GM18907 (cell line): ENCODE results near the gene ACTL6B.
"Not testable (repeated sequence)": the region's sequence is repeated elsewhere in the genome, so short reads cannot be mapped to it uniquely, and the experiment has no call there.

Source experiments
- ATAC-seq: cut with Tn5 transposase; IDR thresholded peaks from one replicate; pipeline ENCODE4 v1.9.1; 2021; ENCODE audit warnings: mild to moderate bottlenecking, moderate library complexity; ENCODE audit not compliant: unreplicated experiment

ACTL6B gene

DNA sequence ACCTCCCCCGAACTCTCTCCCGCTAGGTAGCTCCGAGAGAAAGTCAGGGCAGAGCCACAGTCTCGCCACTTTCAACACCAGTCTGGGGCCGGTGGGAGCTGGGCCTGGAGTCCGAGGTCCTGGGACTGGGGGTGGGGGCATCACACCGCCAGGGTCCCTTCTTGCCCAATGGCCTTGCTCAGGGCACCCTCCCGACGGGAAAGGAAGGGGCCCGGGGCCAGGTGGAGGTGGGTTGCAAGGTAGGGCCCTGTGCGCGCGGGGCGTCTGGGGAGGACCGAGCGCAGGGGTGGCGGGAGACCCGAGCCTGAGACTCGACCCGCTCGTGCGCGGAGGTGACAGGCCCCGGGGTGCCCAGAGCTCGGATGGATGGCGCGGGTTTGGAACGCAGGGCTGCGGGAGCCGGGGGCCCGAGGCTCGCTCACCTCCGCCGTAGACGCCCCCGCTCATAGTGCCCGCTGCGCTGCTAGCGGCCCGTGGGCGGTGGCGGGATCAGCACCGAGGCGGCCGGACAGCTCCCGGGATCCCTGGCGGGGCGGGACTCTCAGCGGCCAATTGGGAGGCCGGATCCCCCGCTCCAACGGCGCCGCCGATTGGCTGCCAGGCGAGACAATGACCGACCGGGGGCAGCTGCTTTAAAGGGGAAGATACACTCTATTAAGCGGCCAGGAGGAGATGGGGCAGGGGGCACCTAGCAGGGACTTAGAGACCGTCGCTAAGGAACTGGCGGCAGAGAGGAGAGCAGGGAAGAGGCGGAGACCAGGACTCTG lies at the start of gene ACTL6B:
Gene ACTL6B, minus strand, starts transcription at position 541 of the 767 bp plus-strand sequence. Its CDS starts 94 bp downstream, at position 447.
- ATAC-seq: no peak

DNA sequence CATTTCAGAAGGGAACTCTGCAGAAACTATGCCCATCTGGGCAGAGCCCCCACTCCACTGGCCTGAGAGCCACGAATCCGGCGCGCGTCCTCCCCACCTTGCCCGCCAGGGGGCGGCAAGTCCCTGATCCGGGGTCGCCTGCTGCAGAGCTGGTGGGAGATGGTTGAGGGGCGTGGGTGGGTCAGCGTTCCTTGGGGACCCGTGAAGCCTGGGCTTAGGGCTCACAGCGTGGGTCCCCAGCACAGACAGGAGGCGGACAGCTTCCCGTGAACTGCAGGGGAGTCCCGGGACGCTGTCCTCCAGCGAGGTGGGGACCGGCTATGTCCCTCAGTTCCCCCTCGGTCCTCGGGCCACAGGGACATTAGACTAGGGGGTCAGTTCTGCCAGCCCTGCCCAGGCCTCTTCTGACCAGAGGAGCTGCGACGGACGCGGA lies 49.1 kb upstream of the ACTL6B start:
- ATAC-seq: peak; percentile 66

DNA sequence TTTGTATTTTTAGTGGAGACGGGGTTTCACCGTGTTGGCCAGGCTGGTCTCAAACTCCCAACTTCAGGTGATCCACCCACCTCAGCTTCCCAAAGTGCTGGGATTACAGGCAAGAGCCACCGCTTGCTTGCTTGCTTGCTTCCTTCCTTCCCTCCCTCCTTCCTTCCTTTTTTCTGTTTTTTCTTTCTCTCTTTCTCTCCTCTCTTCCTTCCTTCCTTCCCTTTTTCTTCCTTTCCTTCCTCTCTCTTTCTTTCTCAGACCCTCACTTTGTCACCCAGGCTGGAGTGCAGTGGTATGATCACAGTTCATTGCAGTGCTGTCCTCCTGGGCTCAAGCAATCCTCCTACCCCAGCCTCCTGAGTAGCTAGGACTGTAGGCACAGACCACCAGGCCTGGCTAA lies 44.8 kb upstream of the ACTL6B start:
- ATAC-seq: not testable (repeated sequence)

DNA sequence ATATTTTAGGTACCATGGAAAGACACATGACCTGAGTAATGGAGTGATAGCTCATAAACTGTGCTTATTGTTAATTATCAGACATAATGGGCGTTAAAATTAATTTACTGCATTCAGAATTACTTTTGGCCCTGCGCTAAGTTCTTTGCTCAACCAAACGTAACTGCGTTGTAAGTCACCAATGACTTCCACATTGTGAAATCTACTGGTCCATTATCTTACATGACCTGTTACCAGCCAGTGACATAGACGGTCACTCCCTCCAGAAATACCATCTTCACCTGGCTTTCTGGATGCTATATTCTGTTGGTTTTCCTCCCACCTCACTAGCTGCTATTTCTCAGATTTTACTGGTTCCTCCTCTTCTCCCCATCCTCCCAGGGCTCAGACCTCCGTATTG lies 42.8 kb upstream of the ACTL6B start:
- no peak for ATAC-seq

DNA sequence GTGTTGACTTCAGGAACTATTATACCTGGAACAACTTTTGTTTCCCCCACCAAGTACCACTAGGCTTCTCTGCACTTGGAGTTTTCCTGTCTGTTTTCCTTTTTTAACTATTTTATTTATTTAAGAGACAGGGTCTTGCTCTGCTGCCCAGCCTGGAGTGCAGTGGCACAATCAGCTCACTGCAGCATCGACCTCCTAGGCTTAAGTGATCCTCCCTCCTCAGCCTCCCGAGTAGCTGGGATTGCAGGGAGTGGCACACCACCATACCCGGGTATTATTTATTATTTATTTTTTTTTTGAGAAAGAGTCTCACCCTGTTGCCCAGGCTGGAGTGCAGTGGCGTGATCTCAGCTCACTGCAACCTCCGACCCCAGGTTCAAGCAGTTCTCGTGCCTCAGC lies 39.9 kb upstream of the ACTL6B start:
- ATAC-seq: no peak

DNA sequence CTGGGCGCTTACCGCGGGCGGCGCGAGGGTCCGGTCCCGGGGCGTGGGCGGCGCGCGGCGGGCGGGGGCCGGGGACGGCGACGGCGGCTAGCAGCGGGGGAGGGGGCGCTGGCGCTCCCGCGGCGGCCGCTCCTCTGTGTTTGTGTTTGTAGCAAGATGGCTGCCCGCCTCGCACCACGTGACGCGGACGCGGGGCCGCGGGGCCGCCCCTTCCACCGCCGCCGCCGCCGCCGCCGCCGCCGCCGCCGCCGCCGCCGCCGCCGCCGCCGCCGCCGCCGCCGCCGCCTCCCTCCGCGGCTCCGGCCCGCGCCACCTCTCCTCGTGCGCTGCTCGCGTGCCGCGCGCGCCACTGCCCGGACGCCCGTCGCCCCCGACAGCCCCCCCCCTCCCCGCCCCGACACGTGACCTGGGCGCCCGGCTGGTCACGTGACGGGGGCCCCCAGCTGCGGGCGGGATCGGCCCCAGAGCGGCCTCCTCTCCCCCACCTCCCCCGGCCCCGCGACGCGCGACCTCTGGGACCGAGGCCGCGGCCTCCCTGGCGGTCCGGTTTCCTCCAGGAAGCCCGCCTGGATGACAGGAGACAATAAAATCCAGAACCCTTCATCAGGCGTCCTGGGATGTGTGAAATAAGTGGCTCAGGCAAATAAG lies 38.0 kb upstream of the ACTL6B start, which contains the start of gene GIGYF1:
Gene GIGYF1, minus strand, starts transcription at position 153 of the 648 bp plus-strand sequence. CDS start 6,012 bp downstream, outside the sequence.
- peak; percentile 39 for ATAC-seq

DNA sequence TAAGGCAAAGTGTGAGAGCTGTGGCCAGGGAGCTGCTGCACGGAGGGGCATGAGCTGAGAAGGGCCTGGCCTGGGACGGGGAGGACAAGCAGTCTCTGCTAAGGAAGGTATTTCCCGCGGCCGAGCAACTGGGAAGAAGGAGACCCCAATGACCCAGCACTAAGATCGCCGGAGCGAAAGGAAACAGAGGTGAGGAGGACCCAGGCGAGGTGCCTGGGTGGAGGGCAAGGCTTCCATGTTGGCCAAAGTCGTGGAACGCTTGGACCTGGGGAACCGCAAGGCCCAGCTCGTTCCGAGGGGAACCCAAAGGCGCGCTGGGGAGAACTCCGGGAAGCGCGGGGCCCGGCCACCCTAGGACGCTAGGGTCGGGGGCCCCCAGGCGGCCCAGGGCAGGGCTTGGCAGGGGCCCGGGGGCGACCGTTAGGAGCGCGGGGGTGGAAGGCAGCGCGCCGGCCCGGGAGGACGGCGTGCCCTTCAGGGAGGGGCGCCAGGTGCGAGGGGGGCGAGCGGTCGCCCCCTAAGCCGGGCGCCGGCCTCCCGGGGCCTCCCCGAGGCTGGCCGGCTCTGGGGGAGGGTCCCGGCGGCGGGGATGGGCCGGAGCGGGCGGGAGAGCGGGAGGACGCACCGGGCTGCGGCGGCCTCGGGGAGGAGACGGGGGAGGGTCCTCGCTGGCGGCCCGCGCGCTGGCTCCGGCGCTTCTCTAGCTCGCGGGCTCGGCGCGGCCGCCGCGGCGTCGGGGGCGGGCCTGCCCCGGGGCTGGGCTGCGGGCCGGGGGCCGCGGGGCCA lies 37.3 kb upstream of the ACTL6B start:
- ATAC-seq: peak; percentile 23

DNA sequence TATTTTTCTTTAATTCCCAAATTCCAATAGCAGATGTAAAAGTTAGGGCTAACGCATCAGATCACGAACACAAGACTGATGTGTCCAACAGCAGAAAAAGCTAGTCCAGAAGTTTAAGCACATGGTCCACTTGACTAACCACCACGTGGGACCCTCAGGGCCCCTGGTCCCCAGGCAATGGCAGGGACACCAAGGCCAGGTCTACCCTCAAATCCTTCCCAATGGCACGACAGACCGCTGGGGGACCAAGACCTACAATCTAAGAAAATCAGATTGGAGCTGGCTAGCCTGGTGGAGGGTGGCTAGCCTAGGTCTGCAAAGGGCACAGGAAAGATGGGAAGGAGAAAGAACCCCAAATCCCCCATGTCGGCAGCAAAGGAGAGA lies 36.3 kb upstream of the ACTL6B start:
- ATAC-seq: no peak

DNA sequence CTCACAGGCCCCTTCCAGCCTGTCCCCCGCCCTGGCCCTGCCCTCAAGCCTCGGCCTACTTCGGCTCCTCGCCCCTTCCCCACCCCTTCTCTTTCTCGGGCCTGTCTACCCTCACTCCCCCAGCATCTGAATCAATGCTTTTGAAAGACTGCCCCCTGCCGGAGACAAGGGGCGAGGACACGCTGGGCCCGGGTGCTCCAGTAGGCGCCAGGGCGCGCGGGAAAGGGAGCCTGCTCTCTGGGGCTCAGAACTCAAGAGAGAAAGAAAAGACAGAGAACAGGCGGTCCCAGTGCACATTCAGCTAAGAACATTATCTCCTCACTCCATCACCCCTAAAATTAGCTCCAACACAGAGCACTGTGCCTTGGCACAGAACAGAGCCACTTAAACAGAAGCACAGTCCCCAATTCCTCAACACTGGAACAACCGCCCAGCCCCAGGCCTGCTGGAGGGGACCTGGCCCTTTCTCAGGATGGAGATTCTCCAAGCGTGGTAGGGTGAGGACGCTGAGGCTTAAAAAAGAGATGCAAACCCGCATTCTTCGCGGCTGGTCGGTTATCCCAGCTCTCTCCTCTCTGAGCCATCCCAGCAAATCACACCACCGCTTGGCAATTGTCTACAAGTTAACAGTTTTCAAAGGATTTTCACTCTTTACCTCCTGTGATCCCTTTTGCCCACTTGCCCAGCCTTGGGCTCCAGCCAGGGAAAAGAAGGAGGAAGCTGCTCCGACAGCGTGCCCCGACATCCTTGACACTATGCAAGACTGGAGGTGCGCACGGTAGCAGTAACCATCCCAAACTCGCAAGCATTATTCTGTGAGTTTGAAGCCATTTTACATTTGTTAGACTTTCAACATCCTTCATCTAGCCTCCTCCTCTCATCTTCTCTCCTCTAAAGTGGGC lies 35.7 kb upstream of the ACTL6B start:
- ATAC-seq: no peak

DNA sequence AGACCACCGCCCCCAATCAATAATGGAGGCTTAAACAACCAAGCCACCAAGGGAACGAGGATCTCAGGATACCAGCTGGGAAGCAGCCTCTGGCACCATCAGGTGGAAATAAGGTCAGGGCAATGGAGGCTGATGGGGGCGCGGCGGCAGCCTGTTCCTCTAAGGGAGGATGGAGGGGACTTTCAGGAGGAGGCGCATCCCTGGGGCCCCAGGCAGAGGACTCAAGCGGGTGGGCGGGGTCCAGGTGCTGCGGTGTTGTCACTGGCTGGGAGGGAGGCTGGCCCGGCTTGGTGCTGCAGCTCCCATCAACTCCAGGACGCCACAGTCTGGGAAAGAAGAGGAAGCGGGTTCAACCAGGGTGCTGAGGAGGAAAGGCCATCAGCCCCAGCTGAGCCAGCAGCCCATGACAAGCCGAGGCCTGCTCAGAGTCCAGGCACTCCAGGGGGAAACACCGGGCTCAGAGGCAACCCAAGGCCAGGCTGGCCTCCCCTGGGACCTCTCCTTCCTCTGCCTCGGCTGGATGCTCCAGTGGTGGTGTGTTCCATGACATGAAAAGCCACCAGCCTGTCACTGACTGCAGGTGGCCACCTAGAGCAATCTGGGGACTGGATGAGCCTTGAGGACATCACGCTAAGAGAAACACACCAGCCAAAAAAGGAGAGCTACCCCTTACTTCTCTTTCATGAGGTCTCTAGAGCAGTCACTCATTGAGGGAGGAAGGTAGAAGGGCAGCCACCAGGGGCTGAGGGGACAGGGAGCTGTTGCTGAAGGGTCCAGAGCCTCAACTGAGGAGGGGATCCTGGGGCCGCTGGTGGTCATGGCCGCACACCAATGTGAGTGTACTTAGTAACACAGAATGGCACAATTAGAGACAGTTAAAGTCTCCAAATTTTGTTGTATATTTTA lies 33.2 kb upstream of the ACTL6B start:
- no peak for ATAC-seq

DNA sequence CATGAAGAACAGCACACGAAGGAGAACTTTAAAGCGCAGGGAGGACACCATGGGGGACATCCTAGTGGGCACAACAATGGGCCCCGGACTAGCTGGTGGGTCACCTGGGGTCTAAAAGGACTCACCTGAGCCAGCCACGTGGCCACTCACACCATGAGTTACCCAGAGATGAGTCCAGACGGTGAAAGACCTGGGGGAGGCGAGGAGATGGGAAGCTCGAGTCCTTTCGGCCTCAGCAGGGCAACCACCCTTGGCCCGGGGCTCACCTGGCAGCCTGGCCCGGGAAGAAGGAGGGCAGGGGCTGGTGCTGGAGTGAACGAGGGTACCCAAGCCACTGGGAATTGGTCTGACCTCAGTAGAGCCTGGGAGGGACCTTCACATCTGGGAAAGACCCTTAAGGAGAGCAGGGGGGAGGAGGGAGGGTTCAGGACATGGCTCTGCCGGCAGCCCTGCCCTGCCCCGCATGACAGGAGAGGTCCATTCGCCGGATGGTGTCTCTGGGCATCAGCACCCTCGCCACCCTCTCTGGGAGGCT lies 32.1 kb upstream of the ACTL6B start:
- ATAC-seq: no peak

DNA sequence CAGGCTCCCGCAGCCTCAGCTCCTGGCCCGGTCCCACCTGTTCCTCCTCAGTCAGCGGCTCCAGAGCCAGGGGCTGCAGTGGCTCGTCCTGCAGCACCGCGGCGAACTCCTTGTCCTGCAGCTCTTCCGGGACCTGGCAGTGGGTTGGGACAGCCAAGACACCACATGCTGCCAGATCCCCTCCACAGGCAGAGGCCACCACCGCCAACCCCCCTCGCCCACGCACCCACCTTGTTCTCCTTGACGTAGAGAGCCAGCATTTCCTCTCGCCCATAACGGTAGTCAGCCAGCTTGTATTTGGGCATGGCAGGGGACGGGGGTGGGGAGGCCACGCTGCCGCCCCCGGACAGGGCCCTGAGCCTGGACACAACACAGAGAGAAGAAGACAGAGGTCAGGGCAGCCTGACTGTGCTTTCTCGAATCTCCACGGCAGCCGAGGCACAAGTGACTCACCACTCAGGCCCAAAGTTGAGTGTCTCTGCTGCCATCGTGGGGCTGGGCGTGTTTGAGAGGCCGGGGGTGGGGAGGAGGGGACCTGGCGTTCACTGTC lies 31.6 kb upstream of the ACTL6B start:
- ATAC-seq: no peak

DNA sequence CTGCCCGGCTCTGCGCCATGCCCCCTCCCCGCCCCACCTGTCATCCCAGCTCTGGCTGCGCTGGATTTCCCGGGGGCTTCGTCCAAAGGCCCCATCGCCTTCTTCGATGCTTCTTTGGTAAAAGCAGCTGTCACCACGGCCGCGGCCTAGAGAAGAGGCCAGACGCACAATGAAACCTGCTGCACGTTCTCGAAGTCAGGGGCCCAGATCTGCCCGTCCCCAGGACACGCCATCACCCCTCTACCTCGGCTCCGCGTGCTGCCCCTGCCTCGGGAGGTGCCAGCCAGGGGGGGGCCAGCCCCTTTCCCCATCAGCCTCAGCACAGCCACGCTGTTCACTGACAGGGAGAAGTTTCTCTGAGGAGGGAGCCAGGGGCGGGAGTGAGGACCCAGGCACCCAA lies 31.0 kb upstream of the ACTL6B start:
- ATAC-seq: no peak

DNA sequence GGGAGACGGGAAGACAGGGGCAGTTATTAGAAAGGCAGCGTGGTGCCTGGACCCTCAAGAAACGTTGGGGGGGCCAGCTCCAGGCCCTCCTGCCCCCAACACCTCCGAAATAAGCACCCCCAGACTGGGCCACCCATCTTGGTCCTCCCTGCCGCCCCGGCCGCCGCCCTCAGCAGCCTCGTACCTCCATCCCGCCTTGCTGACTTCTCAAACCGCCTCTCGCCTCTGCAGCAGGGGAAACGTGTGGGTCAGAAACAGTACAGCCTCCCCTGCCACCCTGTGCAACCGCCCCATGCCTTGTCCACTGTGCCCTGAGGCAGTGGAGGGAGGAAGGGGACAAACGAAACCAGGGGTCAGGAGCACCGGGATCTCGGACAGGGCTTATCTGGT lies 30.6 kb upstream of the ACTL6B start:
- no peak for ATAC-seq

DNA sequence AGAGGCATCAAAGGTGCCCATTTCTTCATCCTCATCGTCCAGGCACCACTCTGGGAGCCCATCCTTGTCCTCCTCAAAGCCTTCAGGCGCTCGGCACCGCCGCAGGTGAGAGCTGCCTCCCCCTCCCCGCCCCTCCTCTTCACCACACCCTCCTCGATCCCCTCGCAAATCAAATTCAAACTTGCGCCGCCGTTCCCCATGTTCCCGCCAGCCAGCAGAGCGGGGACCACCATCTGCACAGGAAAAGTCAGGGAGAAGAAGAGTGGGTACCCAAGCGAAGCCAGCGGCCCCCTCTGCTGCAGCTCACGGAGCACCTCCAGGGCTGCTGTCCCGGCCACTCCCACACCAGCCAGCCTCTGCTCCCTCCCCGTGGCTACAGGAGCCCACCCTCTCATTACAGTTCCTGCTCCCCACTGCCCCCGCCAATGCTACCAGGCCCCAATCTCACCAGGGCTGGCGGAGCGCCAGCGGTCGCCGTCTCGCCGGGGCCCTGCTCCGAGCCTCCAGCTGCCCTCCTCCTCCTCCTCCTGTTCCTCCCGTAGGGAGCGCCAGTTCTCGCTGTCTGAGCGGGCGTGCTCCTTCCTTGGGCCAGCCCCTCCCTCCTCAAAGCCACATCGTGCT lies 30.1 kb upstream of the ACTL6B start:
- ATAC-seq: no peak

DNA sequence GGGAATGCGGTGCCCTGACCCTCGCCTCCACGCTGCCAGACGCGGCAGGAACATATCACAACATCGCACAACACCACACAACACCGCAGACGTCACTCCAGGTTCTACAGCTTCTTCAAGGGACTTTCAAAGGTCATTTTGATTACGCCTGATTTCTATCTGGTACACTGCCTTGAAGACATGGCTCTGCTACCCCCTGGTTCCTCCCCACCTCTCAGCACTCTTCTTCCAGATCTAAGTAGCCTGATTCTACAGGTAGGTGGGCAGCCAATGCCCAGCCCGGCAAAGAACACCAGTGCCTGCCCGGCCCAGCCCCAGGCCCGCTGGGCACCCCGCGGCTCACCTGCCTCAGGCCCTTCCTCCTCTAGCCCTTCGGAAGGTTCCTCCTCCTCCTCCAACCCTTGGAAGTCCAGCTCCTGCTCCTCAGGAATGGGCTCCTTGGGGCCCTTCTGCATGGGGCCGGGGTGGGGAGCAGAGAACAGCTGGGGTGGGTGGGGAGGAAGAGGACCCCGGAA lies 29.4 kb upstream of the ACTL6B start:
- no peak for ATAC-seq

DNA sequence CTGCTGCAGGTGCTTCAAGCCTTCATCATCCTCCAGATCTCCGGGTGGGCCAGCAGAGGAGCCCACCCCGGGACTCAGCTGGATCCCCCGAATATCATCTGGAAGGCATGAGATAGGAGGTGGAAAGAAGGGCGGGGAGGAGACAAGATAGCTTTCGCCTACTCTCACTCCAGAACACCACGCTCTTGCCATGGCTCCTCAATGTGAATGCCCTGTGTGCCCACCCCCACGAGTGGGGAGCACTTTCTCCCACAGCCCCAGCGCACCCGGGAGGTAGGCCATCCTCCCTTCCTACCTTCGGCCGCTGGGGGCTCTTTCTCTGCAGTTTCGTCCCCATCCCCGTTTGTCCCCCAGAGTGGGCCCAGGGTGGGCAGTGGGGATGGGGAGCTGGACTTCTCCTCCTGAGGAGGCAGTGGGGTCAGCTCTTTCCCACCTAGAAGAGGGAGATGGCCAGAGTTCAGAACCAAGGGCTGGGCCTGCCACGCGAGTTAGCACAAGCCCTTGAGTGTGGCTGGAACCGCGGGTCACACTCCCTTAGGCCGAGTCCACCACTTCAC lies 28.9 kb upstream of the ACTL6B start:
- no peak for ATAC-seq

DNA sequence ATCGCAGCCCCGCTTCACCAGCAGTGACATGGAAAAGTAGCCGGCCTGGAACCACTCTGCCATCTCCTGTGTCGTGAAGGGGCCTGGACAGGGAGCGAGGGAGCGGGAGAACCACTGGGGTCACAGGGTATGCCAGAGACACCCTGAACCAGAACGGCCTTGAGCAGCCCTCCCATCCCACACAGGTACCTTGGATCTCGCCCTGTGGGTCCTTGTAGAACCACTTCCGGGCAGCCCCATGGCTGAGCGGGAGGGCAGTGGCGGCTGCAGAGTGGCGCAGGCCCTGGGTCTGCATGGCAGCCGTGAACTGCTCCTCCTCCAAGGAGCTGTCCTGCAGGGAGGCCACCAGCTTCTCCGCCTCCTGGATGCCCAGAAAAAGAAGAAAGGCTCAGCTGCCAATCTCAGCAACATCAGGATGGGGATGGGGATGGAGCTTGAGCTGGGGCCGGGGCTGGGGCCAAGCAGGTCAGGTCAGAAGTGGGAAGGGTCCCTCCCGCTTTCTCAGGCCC lies 28.3 kb upstream of the ACTL6B start:
- no peak for ATAC-seq
